HEK293 (cell line): ENCODE data around the gene KCNG3.

Experiments used
- CTCF ChIA-PET: fragments of 350-600 bp; formaldehyde crosslinking; extraction: SDS; loops from one replicate; lab custom pipeline; 2021; ENCODE audit warnings: antibody characterized with exemption; lab: Yijun Ruan, JAX
- POLR2A ChIA-PET: fragments of 300-600 bp; formaldehyde crosslinking; extraction: SDS; loops from one replicate; lab custom pipeline; 2020; ENCODE audit warnings: antibody characterized with exemption, inconsistent platforms; lab: Yijun Ruan, JAX
- H3K27ac ChIP-seq: fragments of 200-500 bp; sonication (Bioruptor generic); 2 replicates; pipeline ENCODE4 v1.5.1; 2014; ENCODE audit warnings: low read depth, low read length, control low read depth, inconsistent platforms; ENCODE audit errors: extremely low read depth
- H3K36me3 ChIP-seq, 2 experiments: fragments of 200-500 bp in 1 of 2; sonication (Bioruptor generic) in 1 of 2; 1 replicate in 1 of 2; 2 replicates in 1 of 2; pipeline ENCODE4 v1.5.1; 2014 to 2017; ENCODE audit warnings: inconsistent platforms in 2 of 2, low read length in 2 of 2; ENCODE audit not compliant: control insufficient read depth in 2 of 2, insufficient read depth in 1 of 2
- H3K4me1 ChIP-seq: fragments of 200-500 bp; sonication (Bioruptor generic); 2 replicates; pipeline ENCODE4 v1.5.1; 2014; ENCODE audit warnings: mild to moderate bottlenecking, low read length, inconsistent platforms; ENCODE audit not compliant: control insufficient read depth, insufficient read depth
- H3K4me3 ChIP-seq: 2 replicates; pipeline ENCODE4 v1.5.1; 2011; ENCODE audit warnings: low read depth, mild to moderate bottlenecking, control low read depth, low read length, moderate library complexity
- H3K9me3 ChIP-seq: fragments of 200-500 bp; sonication (Bioruptor generic); 2 replicates; pipeline ENCODE4 v1.5.1; 2014; ENCODE audit warnings: low read depth, low read length, inconsistent platforms; ENCODE audit not compliant: control insufficient read depth, insufficient read depth
- AEBP2 ChIP-seq: fragments of 450-650 bp; formaldehyde crosslinking; IDR thresholded peaks from 2 replicates; pipeline ENCODE4 v1.5.1; 2016; ENCODE audit warnings: missing biosample characterization, missing genetic modification characterization, borderline replicate concordance
- GLI4 ChIP-seq: fragments of 450-650 bp; formaldehyde crosslinking; IDR thresholded peaks from 2 replicates; pipeline ENCODE4 v1.5.1; 2016; ENCODE audit warnings: missing biosample characterization, missing genetic modification characterization
- HOXC10 ChIP-seq: sonication (generic); formaldehyde crosslinking; IDR thresholded peaks from 2 replicates; pipeline ENCODE4 v1.8.1; 2023; ENCODE audit warnings: mild to moderate bottlenecking, missing genetic modification reagents
- PATZ1 ChIP-seq: fragments of 450-650 bp; formaldehyde crosslinking; IDR thresholded peaks from 2 replicates; pipeline ENCODE4 v1.5.1; 2016; ENCODE audit warnings: missing biosample characterization, missing genetic modification characterization
- PBX3 ChIP-seq: sonication (generic); formaldehyde crosslinking; IDR thresholded peaks from 2 replicates; pipeline ENCODE4 v1.8.1; 2022; ENCODE audit warnings: mild to moderate bottlenecking, moderate library complexity, missing genetic modification reagents
- SCRT2 ChIP-seq: fragments of 450-650 bp; formaldehyde crosslinking; IDR thresholded peaks from 2 replicates; pipeline ENCODE4 v1.5.1; 2016; ENCODE audit warnings: missing biosample characterization, missing genetic modification characterization
- TRIM28 ChIP-seq: IDR thresholded peaks from 2 replicates; pipeline ENCODE4 v1.6.1; 2011; ENCODE audit warnings: low read length, control low read depth, borderline replicate concordance
- WT1 ChIP-seq: fragments of 450-650 bp; formaldehyde crosslinking; IDR thresholded peaks from 2 replicates; pipeline ENCODE4 v1.5.1; 2016; ENCODE audit warnings: missing biosample characterization, missing genetic modification characterization
- YY1 ChIP-seq: fragments of 450-650 bp; formaldehyde crosslinking; IDR thresholded peaks from 2 replicates; pipeline ENCODE4 v1.5.1; 2018; ENCODE audit warnings: missing biosample characterization, missing genetic modification characterization
- ZBTB49 ChIP-seq: fragments of 450-650 bp; formaldehyde crosslinking; IDR thresholded peaks from 2 replicates; pipeline ENCODE4 v1.5.1; 2016; ENCODE audit warnings: missing biosample characterization, missing genetic modification characterization, low read depth
- ZNF10 ChIP-seq: fragments of 450-650 bp; formaldehyde crosslinking; IDR thresholded peaks from 2 replicates; pipeline ENCODE4 v1.5.1; 2017; ENCODE audit warnings: missing biosample characterization, missing genetic modification characterization
- ZNF16 ChIP-seq: fragments of 450-650 bp; formaldehyde crosslinking; IDR thresholded peaks from 2 replicates; pipeline ENCODE4 v1.5.1; 2016; ENCODE audit warnings: low read depth, missing biosample characterization, missing genetic modification characterization
- ZNF292 ChIP-seq: fragments of 450-650 bp; formaldehyde crosslinking; IDR thresholded peaks from 2 replicates; pipeline ENCODE4 v1.5.1; 2016; ENCODE audit warnings: low read depth, missing biosample characterization, missing genetic modification characterization, borderline replicate concordance
- ZNF311 ChIP-seq: fragments of 450-650 bp; formaldehyde crosslinking; IDR thresholded peaks from 2 replicates; pipeline ENCODE4 v1.5.1; 2017; ENCODE audit warnings: missing biosample characterization, missing genetic modification characterization, borderline replicate concordance
- ZNF423 ChIP-seq: fragments of 450-650 bp; formaldehyde crosslinking; IDR thresholded peaks from 2 replicates; pipeline ENCODE4 v1.5.1; 2016; ENCODE audit warnings: missing biosample characterization, missing genetic modification characterization
- ZNF555 ChIP-seq: fragments of 450-650 bp; formaldehyde crosslinking; conservative IDR thresholded peaks from 2 replicates; pipeline ENCODE4 v1.5.1; 2017; ENCODE audit warnings: missing biosample characterization, mild to moderate bottlenecking, missing genetic modification characterization, inconsistent platforms
- ZNF610 ChIP-seq: fragments of 450-650 bp; formaldehyde crosslinking; IDR thresholded peaks from 2 replicates; pipeline ENCODE4 v1.5.1; 2016; ENCODE audit warnings: missing biosample characterization, missing genetic modification characterization, borderline replicate concordance
- ZNF645 ChIP-seq: fragments of 450-650 bp; formaldehyde crosslinking; IDR thresholded peaks from 2 replicates; pipeline ENCODE4; 2016; ENCODE audit warnings: missing biosample characterization, missing genetic modification characterization
- ZSCAN4 ChIP-seq: fragments of 450-650 bp; formaldehyde crosslinking; IDR thresholded peaks from 2 replicates; pipeline ENCODE4 v1.5.1; 2017; ENCODE audit warnings: missing biosample characterization, missing genetic modification characterization

Gene KCNG3

GRCh38 chr2:42504364-42505230, 10.8 kb upstream of the KCNG3 start:
- no peaks in the 10 kb centered on the region for H3K9me3 ChIP-seq
- no peak overlapping the region for H3K27ac ChIP-seq
- H3K4me3 ChIP-seq: no peak overlapping the region
- ChIA-PET POLR2A (no interaction called here), CTCF (interaction anchor here (0.6 to 1.7 kb wide), 2 partner anchors 9 to 265 kb away, joined by 4 to 7 read pairs; no protein-coding TSS in a partner anchor)
- H3K36me3 ChIP-seq: no peaks in the 10 kb centered on the region; a peak in 1 of 3 replicates
- H3K4me1 ChIP-seq: no peaks in the 10 kb centered on the region
- TF ChIP-seq ZNF10 (tag by site-specific recombination): no peak
- TF ChIP-seq ZNF16: no peak
- TF ChIP-seq YY1 (tag by site-specific recombination): no peak
- TF ChIP-seq PATZ1: no peak

GRCh38 chr2:42503291-42503690, 9.5 kb upstream of the KCNG3 start:
- no peak for TF ChIP-seq AEBP2
- TF ChIP-seq GLI4 (tag by site-specific recombination): no peak
- TF ChIP-seq HOXC10 (CRISPR knock-in tag): no peak
- no peak for TF ChIP-seq ZNF645 (tag by site-specific recombination)
- TF ChIP-seq PATZ1: no peak
- no peak for TF ChIP-seq ZBTB49 (tag by site-specific recombination)
- TF ChIP-seq ZSCAN4 (tag by site-specific recombination): no peak
- TF ChIP-seq PBX3: no peak
- no peak for TF ChIP-seq ZNF311
- no peak for TF ChIP-seq ZNF555 (tag by site-specific recombination)
- no peak for TF ChIP-seq ZNF423 (tag by site-specific recombination)
- no peak for TF ChIP-seq ZNF292 (tag by site-specific recombination)
- no peak for TF ChIP-seq TRIM28
- no peak for TF ChIP-seq ZNF610 (tag by site-specific recombination)
- no peak for TF ChIP-seq WT1 (tag by site-specific recombination)
- TF ChIP-seq SCRT2: no peak
- TF ChIP-seq, all 188 proteins: peak for 0
- Histone ChIP-seq H3K27ac (no peak overlapping the region), H3K4me1 (no peaks in the 10 kb centered on the region), H3K4me3 (no peak overlapping the region), H3K36me3 (no peaks in the 10 kb centered on the region; a peak in 1 of 3 replicates), H3K9me3 (no peaks in the 10 kb centered on the region)
- ChIA-PET POLR2A (interaction anchor here (0.7 kb wide), 1 partner anchor 29 kb away, joined by 4 read pairs; no protein-coding TSS in a partner anchor), CTCF (interaction anchor here (1.7 kb wide), 1 partner anchor 8 kb away, joined by 7 read pairs; no protein-coding TSS in a partner anchor)
